ENCODE measurements around the gene EEF1AKMT4.
"Not testable (repeated sequence)": the region's sequence is repeated elsewhere in the genome, so short reads cannot be mapped to it uniquely, and the experiment has no call there.

EEF1AKMT4 gene

DNA sequence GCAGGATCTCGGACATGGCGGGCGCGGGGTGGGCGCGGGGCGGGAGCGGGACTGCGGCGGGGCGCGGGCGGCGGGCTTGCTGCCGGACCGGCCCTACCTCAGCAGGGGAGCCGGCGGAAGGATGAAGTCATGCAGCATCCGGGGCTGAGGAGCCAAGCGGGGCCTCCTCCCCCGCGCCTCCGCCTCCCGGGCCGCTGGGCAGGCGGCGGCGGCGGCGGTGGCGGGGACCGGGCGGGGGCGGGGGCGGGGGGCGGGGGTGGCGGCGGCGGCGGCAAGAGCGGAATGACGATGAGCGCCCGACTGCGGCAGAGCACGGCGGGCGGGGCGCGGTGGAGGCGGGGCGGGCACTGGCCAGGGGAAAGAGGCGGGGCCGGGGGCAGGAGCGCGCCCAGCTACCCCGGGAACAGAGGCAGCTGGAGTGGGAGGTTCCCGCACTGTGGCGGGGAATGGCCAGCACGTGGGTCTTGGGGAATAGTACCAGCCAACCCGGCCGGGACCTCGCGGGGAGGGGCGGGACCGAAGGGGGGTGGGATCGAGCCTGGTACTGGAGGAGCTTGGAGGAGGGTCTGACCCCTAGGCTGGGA is 11.9 kb downstream of the EEF1AKMT4 start, which contains the start of gene CAMK2N2:
CAMK2N2 (minus strand) TSS at position 284 of the 584 bp plus-strand sequence; CDS start at position 16, 268 bp downstream.
- peak; percentile 81 for DNase-seq

GRCh38 chr3:184261854-184262763 is 12.6 kb downstream of the EEF1AKMT4 start:
- no peak for DNase-seq

- peak; percentile 45 for DNase-seq
Observed at GRCh38 chr3:184262764-184263179, 13.3 kb downstream of the EEF1AKMT4 start.

GRCh38 chr3:184267249-184267648 is 17.8 kb downstream of the EEF1AKMT4 start:
- not testable (repeated sequence) for DNase-seq

GRCh38 chr3:184272269-184272668 is 22.8 kb downstream of the EEF1AKMT4 start:
- DNase-seq = no peak

DNA sequence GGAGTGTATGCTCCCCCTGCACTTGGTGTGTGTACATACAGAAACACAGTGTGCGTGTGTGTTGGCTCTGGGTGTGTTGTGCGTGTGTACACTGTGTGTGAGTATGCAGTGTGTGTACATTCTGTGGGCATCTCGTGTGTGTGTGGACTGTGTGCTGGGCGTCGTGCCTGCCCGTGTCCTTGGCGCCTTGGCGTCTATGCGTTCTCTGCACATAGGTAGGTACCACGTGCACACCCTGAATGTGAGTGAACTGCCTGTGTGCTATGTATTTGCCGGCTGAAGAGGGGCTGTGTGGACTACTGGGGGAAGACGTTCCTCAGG is 25.9 kb downstream of the EEF1AKMT4 start:
- no peak for DNase-seq

- no peak for DNase-seq
Observed at GRCh38 chr3:184275961-184276910, 26.8 kb downstream of the EEF1AKMT4 start, which contains the start of gene ECE2. Gene ECE2, plus strand, starts transcription at chr3:184276022. Its CDS starts 132 bp downstream, at chr3:184276154.

- DNase-seq = no peak
Observed at GRCh38 chr3:184277366-184277765, 27.9 kb downstream of the EEF1AKMT4 start.

GRCh38 chr3:184282941-184283340 is 33.5 kb downstream of the EEF1AKMT4 start:
- no peak for DNase-seq

DNA sequence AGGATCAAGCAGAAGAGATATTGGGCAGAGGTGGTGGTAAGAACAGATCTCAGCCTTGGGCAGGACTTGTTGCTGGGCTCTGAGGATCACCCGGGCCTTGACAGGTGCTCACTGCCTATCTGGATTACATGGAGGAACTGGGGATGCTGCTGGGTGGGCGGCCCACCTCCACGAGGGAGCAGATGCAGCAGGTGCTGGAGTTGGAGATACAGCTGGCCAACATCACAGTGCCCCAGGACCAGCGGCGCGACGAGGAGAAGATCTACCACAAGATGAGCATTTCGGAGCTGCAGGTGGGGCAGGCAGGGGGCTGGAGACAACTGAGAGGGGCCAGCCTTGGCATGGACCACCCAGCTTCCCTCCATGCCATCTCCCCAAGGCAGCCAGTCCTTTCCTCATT is 34.2 kb downstream of the EEF1AKMT4 start:
- DNase-seq = no peak

DNA sequence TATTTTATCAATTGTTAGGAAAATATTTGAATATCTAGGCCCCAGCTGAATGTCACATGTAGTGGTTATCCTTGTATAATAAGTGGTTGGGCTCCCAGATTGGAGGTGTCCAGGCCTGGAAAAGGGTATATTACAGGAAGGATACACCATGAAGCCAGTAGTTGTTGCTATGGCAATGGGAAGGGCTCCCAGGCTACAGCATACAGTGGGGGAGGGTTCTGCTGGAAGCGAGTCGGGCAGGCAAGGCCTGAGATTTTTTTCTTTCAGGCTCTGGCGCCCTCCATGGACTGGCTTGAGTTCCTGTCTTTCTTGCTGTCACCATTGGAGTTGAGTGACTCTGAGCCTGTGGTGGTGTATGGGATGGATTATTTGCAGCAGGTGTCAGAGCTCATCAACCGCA is 35.2 kb downstream of the EEF1AKMT4 start:
- DNase-seq = peak; percentile 68

DNA sequence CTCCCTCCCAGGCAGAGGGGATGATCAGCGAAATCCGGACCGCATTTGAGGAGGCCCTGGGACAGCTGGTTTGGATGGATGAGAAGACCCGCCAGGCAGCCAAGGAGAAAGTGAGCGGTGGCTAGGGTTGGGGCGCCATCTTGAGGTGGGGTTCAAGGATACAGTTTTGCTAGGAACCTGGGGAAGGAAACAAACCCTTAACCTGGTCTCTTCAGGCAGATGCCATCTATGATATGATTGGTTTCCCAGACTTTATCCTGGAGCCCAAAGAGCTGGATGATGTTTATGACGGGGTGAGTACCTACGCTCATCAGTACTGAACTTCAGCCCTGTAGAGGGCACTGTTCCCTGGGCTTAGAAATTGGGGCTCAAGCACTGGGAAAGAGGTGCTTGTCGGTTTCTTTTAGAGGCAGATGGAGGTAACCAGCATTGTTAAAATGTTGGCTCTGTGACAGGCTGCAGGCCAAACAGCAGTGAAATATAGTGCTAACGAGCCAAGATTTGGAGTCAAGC is 40.0 kb downstream of the EEF1AKMT4 start:
- peak; percentile 6 for DNase-seq

GRCh38 chr3:184290331-184290730 is 40.9 kb downstream of the EEF1AKMT4 start:
- no peak for DNase-seq

GRCh38 chr3:184291044-184291737 is 41.7 kb downstream of the EEF1AKMT4 start:
- no peak for DNase-seq

DNA sequence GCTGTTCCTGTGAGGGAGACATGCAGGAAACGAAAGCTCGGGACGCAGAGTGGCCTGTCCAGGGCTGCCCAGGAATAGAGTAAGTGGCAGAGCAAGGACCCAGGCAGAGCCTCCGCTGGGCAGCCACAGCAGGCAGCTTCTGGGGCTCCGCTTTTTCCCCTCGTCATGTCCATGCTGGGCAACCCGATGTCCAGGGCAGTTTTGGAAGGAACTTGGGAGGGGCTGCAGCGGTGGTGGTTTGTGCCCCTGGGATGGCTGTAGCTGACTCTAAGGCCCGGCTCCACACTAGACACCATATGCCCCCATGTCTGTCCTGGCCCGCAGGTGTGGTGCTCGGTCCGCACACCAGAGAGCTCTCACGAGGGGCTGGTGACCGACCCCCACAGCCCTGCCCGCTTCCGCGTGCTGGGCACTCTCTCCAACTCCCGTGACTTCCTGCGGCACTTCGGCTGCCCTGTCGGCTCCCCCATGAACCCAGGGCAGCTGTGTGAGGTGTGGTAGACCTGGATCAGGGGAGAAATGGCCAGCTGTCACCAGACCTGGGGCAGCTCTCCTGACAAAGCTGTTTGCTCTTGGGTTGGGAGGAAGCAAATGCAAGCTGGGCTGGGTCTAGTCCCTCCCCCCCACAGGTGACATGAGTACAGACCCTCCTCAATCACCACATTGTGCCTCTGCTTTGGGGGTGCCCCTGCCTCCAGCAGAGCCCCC is 42.4 kb downstream of the EEF1AKMT4 start:
- DNase-seq = no peak

DNA sequence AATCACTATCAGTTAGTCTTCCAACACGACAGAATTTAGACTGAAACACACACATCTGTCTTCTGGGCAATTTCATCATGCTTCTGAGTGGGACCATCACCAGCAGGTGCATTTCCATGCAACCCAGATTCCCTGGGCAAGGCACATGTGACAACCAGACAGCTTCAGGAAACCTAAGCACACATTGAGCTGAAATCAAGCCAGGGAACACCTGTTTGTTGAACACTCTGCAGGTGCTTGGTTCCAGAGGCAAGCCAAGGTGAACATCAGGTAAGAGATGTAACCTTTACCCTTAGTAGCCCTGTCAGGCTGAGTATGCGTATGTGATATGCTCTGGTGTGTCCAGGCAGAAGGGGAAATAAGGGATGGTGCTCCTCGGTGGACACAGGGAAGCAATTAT is 46.3 kb downstream of the EEF1AKMT4 start:
- DNase-seq = no peak

DNA sequence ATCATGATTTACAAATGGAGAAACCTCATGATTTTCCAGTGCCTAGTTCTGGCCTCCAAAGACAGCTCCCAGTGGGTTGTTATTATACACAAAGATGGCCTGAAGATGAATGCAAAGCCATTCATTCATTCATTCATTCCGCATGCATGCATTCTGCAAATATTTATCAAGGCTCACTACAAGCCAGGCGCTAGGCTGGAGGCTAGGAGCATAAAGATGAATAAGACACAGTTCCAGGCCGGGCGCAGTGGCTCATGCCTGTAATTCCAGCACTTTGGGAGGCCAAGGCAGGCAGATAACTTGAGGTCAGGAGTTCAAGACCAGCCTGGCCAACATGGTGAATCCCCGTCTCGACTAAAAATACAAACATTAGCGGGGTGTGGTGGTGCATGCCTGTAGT is 47.1 kb downstream of the EEF1AKMT4 start:
- no peak for DNase-seq

DNA sequence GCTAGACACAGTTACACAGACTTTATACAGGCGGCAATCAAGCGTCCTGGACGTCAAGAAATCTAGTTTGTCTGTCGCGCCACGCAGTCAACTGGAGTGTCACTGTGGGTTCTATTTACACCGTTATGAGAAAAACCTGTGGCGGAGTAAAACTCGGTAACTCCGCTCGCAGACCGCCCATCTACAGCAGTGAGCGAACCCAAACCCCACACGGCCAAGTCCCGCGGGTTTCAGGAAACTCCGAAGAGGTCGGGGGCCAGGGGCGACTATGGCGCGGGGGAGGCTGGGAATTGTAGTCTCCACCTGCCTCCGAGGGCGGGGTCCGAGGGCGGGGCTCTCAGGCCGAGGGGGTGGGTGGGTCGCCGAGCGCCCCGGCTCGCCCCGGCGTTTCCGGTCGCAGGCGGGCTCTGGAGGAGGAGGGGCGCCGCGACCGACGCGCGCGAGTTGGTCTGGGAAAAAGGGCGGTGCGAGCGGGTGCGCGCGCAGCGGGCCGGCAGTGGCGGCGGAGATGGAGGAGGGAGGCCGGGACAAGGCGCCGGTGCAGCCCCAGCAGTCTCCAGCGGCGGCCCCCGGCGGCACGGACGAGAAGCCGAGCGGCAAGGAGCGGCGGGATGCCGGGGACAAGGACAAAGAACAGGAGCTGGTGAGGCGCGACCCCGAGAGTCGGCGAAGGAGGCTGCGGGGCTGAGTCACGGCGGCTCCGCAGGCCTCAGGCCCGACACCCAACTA is 49.5 kb downstream of the EEF1AKMT4 start, which contains the start of gene PSMD2:
PSMD2 (plus strand) TSS at position 483 of the 729 bp plus-strand sequence; CDS start at position 509, 26 bp downstream.
- DNase-seq = peak; percentile 95

DNA sequence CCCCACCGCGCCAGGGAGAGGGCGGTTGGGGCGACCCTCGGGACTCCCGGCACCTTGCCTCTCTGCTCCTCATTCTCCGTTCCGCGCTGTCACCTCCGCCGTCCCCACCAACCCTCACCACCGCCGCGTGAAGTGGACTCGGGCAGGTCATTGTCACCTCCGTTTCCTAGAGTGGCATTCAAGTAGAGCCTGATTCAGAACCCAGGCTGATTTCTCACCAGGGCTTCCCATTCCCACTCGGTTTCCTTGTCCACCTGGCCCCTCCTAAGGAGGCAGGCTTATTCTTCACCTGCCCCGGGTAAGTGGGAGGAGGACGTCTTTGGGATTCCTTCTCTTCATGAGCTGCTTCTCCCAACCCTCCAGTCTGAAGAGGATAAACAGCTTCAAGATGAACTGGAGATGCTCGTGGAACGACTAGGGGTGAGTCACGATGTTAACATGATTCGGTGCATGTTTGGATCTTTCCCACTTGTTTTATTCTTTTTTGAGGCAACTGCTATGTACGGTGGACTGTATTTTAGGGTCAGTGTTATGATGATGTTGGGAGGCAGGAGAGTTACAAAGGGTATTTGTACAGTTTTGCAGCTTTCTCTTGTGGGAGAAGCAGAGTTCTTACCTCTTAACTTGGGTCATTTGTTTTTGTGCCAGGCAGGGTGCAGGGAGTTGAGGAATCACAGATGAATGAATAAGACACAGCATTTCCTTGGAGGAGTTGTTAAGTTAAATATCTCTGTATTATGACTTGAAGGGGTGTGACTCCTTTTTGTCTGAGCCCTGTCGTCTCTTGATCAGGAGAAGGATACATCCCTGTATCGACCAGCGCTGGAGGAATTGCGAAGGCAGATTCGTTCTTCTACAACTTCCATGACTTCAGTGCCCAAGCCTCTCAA is 50.3 kb downstream of the EEF1AKMT4 start:
- no peak for DNase-seq

GRCh38 chr3:184300378-184300720 is 50.9 kb downstream of the EEF1AKMT4 start:
- no peak for DNase-seq

All from NCI-H1417 treated with DMSO at 0.1 percent for 48 hours (cell line).